Fibroblast of the aortic adventitia (primary cell): ENCODE measurements around the gene MBD6. TPM values are rescaled to one million over a fixed set of nuclear protein-coding genes. Genes with fewer than 3 reads are reported as not detected.

Experiments used
- DNase-seq: peaks from one replicate; pipeline ENCODE4 v3.0.0-alpha.2; 2010; ENCODE audit warnings: low read depth
- H3K4me3 ChIP-seq: 2 replicates; pipeline ENCODE4 v1.5.1; 2011; ENCODE audit warnings: low read depth, mild to moderate bottlenecking, control low read depth, low read length, moderate library complexity
- total RNA-seq: library from RNA; depleted of rRNA; stranded (reverse); fragments of >200 nt; gene quantifications from 2 replicates; pipeline ENCODE4 v1.2.3, GENCODE V29; 2012; ENCODE audit warnings: low replicate concordance
- TF ChIP-seq, protein P1 (sequence below): IDR thresholded peaks from 2 replicates; pipeline ENCODE4 v1.5.1; 2011; ENCODE audit warnings: mild to moderate bottlenecking, low read length, control low read depth, inconsistent platforms; ENCODE audit not compliant: insufficient read depth

The MBD6 gene
- total RNA-seq, 1 donor, result 4.2 TPM

DNA sequence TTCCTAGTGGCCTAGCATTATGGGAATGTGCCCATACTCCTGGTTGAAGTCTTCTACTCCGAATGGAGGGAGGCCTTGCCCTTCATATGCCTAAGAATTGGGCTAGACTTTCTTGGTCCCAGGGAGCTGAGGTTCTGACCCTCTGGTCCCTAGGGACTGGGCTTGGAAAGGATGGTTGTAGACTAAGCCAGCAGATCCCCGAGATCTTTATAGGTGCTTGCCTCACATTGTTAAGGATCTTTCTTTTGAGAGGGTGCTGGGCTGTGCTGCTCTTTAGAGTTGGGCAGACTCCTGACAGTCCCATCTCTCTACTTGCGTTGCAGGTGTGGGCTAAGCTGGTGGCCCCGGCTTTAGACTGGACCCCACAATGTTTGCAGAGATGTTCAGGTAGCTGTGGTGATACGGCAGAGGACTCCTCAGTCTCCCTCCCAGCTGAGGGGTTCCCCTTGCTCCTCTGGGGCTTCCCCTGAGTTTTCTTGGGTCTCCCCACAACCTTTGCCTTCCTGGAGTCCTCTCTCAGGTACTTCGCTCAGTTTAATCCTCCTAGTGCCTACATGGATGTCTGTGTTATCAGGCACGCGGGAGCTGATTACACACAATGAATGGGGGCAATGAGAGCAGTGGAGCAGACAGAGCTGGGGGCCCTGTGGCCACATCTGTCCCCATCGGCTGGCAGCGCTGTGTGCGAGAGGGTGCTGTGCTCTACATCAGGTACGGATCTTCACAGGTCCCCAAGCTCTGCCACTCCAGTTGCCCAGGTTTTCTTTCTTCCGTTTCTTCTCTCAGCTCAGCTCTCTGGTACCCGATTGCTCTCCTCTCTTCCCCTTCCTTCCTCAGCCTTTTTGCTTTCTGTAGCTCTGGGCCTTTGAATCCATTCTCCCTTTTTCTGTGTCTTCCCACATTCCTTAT, 1.3 kb downstream of the MBD6 start:
- TF ChIP-seq, protein P1, sequence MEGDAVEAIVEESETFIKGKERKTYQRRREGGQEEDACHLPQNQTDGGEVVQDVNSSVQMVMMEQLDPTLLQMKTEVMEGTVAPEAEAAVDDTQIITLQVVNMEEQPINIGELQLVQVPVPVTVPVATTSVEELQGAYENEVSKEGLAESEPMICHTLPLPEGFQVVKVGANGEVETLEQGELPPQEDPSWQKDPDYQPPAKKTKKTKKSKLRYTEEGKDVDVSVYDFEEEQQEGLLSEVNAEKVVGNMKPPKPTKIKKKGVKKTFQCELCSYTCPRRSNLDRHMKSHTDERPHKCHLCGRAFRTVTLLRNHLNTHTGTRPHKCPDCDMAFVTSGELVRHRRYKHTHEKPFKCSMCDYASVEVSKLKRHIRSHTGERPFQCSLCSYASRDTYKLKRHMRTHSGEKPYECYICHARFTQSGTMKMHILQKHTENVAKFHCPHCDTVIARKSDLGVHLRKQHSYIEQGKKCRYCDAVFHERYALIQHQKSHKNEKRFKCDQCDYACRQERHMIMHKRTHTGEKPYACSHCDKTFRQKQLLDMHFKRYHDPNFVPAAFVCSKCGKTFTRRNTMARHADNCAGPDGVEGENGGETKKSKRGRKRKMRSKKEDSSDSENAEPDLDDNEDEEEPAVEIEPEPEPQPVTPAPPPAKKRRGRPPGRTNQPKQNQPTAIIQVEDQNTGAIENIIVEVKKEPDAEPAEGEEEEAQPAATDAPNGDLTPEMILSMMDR, result no peak
- peak overlapping the region; percentile 86 for H3K4me3 ChIP-seq
- peak; percentile 32 for DNase-seq

- TF ChIP-seq, protein P1, result no peak
- H3K4me3 ChIP-seq, result peak overlapping the region; percentile 86
- DNase-seq, result no peak
Observed at GRCh38 chr12:57524814-57525614, 2.4 kb downstream of the MBD6 start.

DNA sequence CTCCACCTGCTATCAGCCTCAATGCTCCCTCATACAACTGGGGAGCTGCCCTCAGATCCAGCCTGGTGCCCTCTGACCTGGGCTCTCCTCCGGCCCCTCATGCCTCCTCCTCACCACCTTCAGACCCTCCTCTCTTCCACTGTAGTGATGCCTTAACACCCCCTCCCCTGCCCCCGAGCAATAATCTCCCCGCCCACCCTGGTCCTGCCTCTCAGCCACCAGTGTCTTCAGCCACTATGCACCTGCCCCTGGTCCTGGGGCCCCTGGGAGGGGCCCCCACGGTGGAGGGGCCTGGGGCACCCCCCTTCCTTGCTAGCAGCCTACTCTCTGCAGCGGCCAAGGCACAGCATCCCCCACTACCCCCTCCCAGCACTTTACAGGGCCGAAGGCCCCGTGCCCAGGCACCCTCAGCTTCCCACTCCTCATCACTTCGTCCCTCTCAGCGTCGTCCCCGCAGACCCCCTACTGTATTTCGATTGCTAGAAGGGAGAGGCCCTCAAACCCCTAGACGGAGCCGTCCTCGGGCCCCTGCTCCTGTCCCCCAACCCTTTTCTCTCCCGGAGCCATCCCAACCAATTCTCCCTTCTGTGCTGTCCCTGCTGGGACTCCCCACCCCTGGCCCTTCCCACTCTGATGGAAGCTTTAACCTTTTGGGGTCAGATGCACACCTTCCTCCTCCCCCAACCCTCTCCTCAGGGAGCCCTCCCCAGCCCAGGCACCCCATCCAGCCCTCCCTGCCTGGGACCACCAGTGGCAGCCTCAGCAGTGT, 3.2 kb downstream of the MBD6 start:
- H3K4me3 ChIP-seq, result no peak overlapping the region
- no peak for DNase-seq
- TF ChIP-seq, protein P1, result no peak

DNA sequence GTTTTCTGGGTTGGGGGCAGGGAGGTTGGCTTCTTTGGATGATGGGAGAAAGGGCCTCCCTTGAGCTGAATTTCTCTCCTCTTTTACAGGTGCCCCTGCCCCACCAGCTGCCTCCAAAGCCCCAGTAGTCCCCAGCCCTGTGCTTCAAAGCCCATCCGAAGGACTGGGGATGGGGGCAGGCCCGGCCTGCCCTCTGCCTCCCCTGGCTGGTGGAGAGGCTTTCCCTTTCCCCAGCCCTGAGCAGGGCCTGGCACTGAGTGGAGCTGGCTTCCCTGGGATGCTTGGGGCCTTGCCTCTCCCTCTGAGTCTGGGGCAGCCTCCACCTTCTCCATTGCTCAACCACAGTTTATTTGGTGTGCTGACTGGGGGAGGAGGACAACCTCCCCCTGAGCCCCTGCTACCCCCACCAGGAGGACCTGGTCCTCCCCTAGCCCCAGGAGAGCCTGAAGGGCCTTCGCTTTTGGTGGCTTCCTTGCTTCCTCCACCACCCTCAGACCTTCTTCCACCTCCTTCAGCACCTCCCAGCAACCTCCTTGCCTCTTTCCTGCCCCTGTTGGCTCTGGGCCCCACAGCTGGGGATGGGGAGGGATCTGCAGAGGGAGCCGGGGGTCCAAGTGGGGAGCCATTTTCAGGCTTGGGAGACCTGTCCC, 4.0 kb downstream of the MBD6 start:
- TF ChIP-seq, protein P1, result no peak
- H3K4me3 ChIP-seq, result no peak overlapping the region
- no peak for DNase-seq

DNA sequence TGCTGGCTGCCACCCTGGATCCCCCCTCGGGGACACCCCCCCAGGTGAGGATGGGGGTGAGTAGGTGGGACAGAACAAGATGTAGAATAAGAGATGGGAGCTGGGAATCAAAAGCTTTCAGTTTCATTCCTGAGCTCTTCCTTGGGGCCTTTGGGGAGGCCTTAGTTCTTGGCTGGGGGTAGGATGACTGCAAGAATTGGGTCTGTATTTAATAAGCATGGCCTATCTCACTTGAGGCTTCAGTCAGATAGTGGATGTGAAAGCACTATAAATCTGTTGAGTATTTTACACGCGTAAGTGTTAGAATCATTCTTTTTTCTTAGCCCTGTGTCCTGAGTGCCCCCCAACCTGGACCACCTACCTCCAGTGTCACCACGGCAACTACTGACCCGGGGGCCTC, 4.6 kb downstream of the MBD6 start:
- TF ChIP-seq, protein P1, result no peak
- H3K4me3 ChIP-seq, result no peak overlapping the region
- DNase-seq, result no peak

DNA sequence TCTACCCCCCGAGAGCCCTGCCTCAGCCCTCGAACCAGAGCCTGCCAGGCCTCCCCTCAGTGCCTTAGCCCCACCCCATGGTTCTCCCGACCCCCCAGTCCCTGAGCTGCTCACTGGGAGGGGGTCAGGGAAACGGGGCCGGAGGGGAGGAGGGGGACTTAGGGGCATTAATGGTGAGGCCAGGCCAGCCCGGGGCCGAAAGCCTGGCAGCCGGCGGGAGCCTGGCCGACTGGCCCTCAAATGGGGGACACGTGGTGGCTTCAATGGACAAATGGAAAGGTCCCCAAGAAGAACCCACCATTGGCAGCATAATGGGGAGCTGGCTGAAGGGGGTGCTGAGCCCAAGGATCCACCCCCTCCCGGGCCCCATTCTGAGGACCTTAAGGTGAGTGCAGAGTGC, 5.6 kb downstream of the MBD6 start:
- no peak for DNase-seq
- TF ChIP-seq, protein P1, result no peak
- H3K4me3 ChIP-seq, result no peak overlapping the region
